RWPE2 (cell line): Measurements from ENCODE around the gene LARP6.
"Not testable (repeated sequence)": the region's sequence is repeated elsewhere in the genome, so short reads cannot be mapped to it uniquely, and the experiment has no call there.

ENCODE experiments used
- ATAC-seq: fragments of 200-7000 bp; cut with Tn5 transposase; 3 replicates; pipeline ENCODE4 v1.9.1; 2021; ENCODE audit warnings: low read depth
- DNase-seq: peaks from one replicate; pipeline ENCODE4 v3.0.0-alpha.2; 2020; ENCODE audit warnings: low spot score
- H3K27ac ChIP-seq: fragments of 450-650 bp; 2 replicates; pipeline ENCODE4 v1.5.1; 2017; ENCODE audit warnings: mild to moderate bottlenecking; ENCODE audit not compliant: poor library complexity, severe bottlenecking
- H3K27me3 ChIP-seq: fragments of 250-450 bp; sonication (Bioruptor Pico); 2 replicates; pipeline ENCODE4 v1.5.1; 2021; ENCODE audit warnings: mild to moderate bottlenecking, moderate library complexity; ENCODE audit not compliant: insufficient read depth, poor library complexity, severe bottlenecking
- H3K36me3 ChIP-seq: fragments of 250-450 bp; sonication (Bioruptor Pico); 2 replicates; pipeline ENCODE4 v1.5.1; 2020; ENCODE audit warnings: low read depth, mild to moderate bottlenecking, moderate library complexity
- H3K4me1 ChIP-seq: fragments of 250-450 bp; sonication (Bioruptor Pico); 2 replicates; pipeline ENCODE4 v1.5.1; 2021; ENCODE audit warnings: mild to moderate bottlenecking, moderate library complexity; ENCODE audit not compliant: insufficient read depth, poor library complexity, severe bottlenecking
- H3K4me3 ChIP-seq: fragments of 250-450 bp; sonication (Bioruptor Pico); 2 replicates; pipeline ENCODE4 v1.5.1; 2021; ENCODE audit warnings: mild to moderate bottlenecking, moderate library complexity; ENCODE audit not compliant: severe bottlenecking
- H3K9me3 ChIP-seq: fragments of 250-450 bp; sonication (Bioruptor Pico); 2 replicates; pipeline ENCODE4 v1.5.1; 2021; ENCODE audit warnings: mild to moderate bottlenecking, moderate library complexity; ENCODE audit not compliant: severe bottlenecking
- CTCF ChIP-seq: fragments of 450-650 bp; IDR thresholded peaks from one replicate; pipeline ENCODE4 v1.5.1; 2017; ENCODE audit warnings: mild to moderate bottlenecking, moderate library complexity; ENCODE audit not compliant: poor library complexity, severe bottlenecking

Gene LARP6

GRCh38 chr15:70806992-70807712 is 46.8 kb downstream of the LARP6 start:
- H3K27me3 ChIP-seq: no peaks in the 10 kb centered on the region
- no peak overlapping the region for H3K27ac ChIP-seq
- ATAC-seq: no peak
- H3K36me3 ChIP-seq: no peaks in the 10 kb centered on the region
- H3K4me1 ChIP-seq: peaks cover 9% of the 10 kb centered on the region
- no peak overlapping the region for H3K4me3 ChIP-seq
- peak; percentile 47 for DNase-seq
- H3K9me3 ChIP-seq: no peaks in the 10 kb centered on the region
- no peak for TF ChIP-seq CTCF

- not testable (repeated sequence) for H3K4me3 ChIP-seq, H3K27me3 ChIP-seq, ATAC-seq, H3K27ac ChIP-seq, H3K36me3 ChIP-seq, H3K9me3 ChIP-seq
- peaks cover 20% of the 10 kb centered on the region for H3K4me1 ChIP-seq
- DNase-seq: peak; percentile 28
Measured at GRCh38 chr15:70804388-70804787, 49.6 kb downstream of the LARP6 start.

GRCh38 chr15:70802629-70803028 is 51.3 kb downstream of the LARP6 start:
- no peak for TF ChIP-seq CTCF
- ATAC-seq (peak; percentile 81), DNase-seq (no peak)
- Histone ChIP-seq H3K4me3 (no peak overlapping the region), H3K36me3 (no peaks in the 10 kb centered on the region), H3K27me3 (no peaks in the 10 kb centered on the region), H3K9me3 (no peaks in the 10 kb centered on the region), H3K27ac (peak overlapping the region; percentile 63), H3K4me1 (peaks cover 20% of the 10 kb centered on the region)

GRCh38 chr15:70801109-70801508 is 52.8 kb downstream of the LARP6 start:
- ATAC-seq (no peak), DNase-seq (no peak)
- Histone ChIP-seq H3K4me1 (peaks cover 20% of the 10 kb centered on the region), H3K27ac (peak overlapping the region; percentile 63), H3K9me3 (no peaks in the 10 kb centered on the region), H3K4me3 (no peak overlapping the region), H3K27me3 (no peaks in the 10 kb centered on the region), H3K36me3 (no peaks in the 10 kb centered on the region)
- no peak for TF ChIP-seq CTCF

GRCh38 chr15:70799667-70800450 is 54.1 kb downstream of the LARP6 start:
- Histone ChIP-seq H3K4me1 (peaks cover 29% of the 10 kb centered on the region), H3K27me3 (no peaks in the 10 kb centered on the region), H3K27ac (peak overlapping the region; percentile 63), H3K9me3 (no peaks in the 10 kb centered on the region), H3K4me3 (no peak overlapping the region), H3K36me3 (no peaks in the 10 kb centered on the region)
- no peak for TF ChIP-seq CTCF
- DNase-seq: no peak
- peak; percentile 28; the same call in 2 of the 3 replicates for ATAC-seq
